GM11168 (cell line): ENCODE results near the gene ODAD4.

ENCODE experiments used
- in situ Hi-C: fragments of 300-500 bp; cut with MboI; formaldehyde crosslinking; loops from one replicate; pipeline ENCODE4 v1.12.0; 2022; ENCODE audit warnings: low sequenced_read_pairs; ENCODE audit not compliant: unreplicated experiment

The ODAD4 gene

GRCh38 chr17:41937970-41938954, 7.8 kb downstream of the ODAD4 start:
- in situ Hi-C loops, result no loop called here

- in situ Hi-C loops, result no loop called here
Measured at GRCh38 chr17:41939044-41939692, 8.8 kb downstream of the ODAD4 start.

GRCh38 chr17:41939693-41940090, 9.3 kb downstream of the ODAD4 start:
- in situ Hi-C loops, result no loop called here

GRCh38 chr17:41941168-41941567, 10.8 kb downstream of the ODAD4 start:
- in situ Hi-C loops, result no loop called here

- in situ Hi-C loops, result no loop called here
Measured at GRCh38 chr17:41942626-41943373, 12.4 kb downstream of the ODAD4 start.

GRCh38 chr17:41943492-41943891, 13.1 kb downstream of the ODAD4 start:
- in situ Hi-C loops, result no loop called here

GRCh38 chr17:41944943-41945342, 14.5 kb downstream of the ODAD4 start:
- in situ Hi-C loops, result no loop called here

GRCh38 chr17:41948762-41949460, 18.5 kb downstream of the ODAD4 start:
- in situ Hi-C loops, result no loop called here

- in situ Hi-C loops, result loop anchor here (5.0 kb wide), 1 partner anchor 156 kb away; the partner anchor contains the start of gene DHX58
Measured at GRCh38 chr17:41956522-41956921, 26.1 kb downstream of the ODAD4 start.

GRCh38 chr17:41957031-41957868, 26.8 kb downstream of the ODAD4 start:
- in situ Hi-C loops, result loop anchor here (5.0 kb wide), 1 partner anchor 155 kb away; the partner anchor contains the start of gene DHX58

- in situ Hi-C loops, result loop anchor here (5.0 kb wide), 1 partner anchor 154 kb away; the partner anchor contains the start of gene DHX58
Measured at GRCh38 chr17:41957869-41958439, 27.5 kb downstream of the ODAD4 start.

GRCh38 chr17:41959030-41959335, 28.6 kb downstream of the ODAD4 start:
- in situ Hi-C loops, result loop anchor here (5.0 kb wide), 1 partner anchor 153 kb away; the partner anchor contains the start of gene DHX58

- in situ Hi-C loops, result loop anchor here (5.0 kb wide), 1 partner anchor 153 kb away; the partner anchor contains the start of gene DHX58
Measured at GRCh38 chr17:41959336-41960095, 29.1 kb downstream of the ODAD4 start.

- in situ Hi-C loops, result no loop called here
Measured at GRCh38 chr17:41962111-41962510, 31.7 kb downstream of the ODAD4 start.

GRCh38 chr17:41962768-41963434, 32.5 kb downstream of the ODAD4 start:
- in situ Hi-C loops, result no loop called here

GRCh38 chr17:41965694-41966462, 35.5 kb downstream of the ODAD4 start:
- in situ Hi-C loops, result no loop called here
